Kidney (tissue), 14 donors: Measurements from ENCODE around the gene ARHGEF7. TPM values are rescaled to one million over a fixed set of nuclear protein-coding genes. Genes with fewer than 3 reads are reported as not detected.

Experiments used
- DNase-seq, 5 donors: peaks; one replicate each; pipeline ENCODE4 v3.0.0-alpha.2; 2013 to 2020
- FAIRE-seq: peaks from 2 replicates; lab custom pipeline; 2012; peaks lifted over from hg19 to GRCh38; lab: Jason Lieb, UNC
- H3K27ac ChIP-seq, 2 donors: one replicate each; pipeline ENCODE4 v1.7.0; 2013; ENCODE audit warnings: low read depth in 2 of 2, low read length in 2 of 2, inconsistent platforms in 1 of 2
- H3K27me3 ChIP-seq: one replicate; pipeline ENCODE4 v1.7.1; 2013; ENCODE audit warnings: low read length, inconsistent platforms; ENCODE audit not compliant: control insufficient read depth, insufficient read depth
- H3K36me3 ChIP-seq, 3 donors: one replicate each; pipeline versions ENCODE4 v1.7.0 to v1.7.1; 2013; ENCODE audit warnings: low read length in 3 of 3, control low read depth in 1 of 3, inconsistent platforms in 1 of 3; ENCODE audit not compliant: insufficient read depth in 3 of 3, control insufficient read depth in 2 of 3
- H3K4me1 ChIP-seq, 3 donors: one replicate each; pipeline versions ENCODE4 v1.7.0 to v1.7.1; 2013; ENCODE audit warnings: low read length in 3 of 3, inconsistent platforms in 1 of 3, low read depth in 1 of 3; ENCODE audit not compliant: control insufficient read depth in 2 of 3, insufficient read depth in 2 of 3
- H3K4me3 ChIP-seq, 3 donors: one replicate each; pipeline versions ENCODE4 v1.7.0 to v1.8.1; 2013; ENCODE audit warnings: low read length in 3 of 3, control low read depth in 1 of 3, inconsistent platforms in 1 of 3
- H3K9ac ChIP-seq, 3 donors: one replicate each; pipeline versions ENCODE4 v1.7.0 to v1.7.1; 2013; ENCODE audit warnings: low read length in 3 of 3, control low read depth in 1 of 3, inconsistent platforms in 1 of 3
- H3K9me3 ChIP-seq, 3 donors: one replicate each; pipeline versions ENCODE4 v1.7.0 to v1.7.1; 2013; ENCODE audit warnings: low read length in 3 of 3, control low read depth in 1 of 3, inconsistent platforms in 1 of 3; ENCODE audit not compliant: control insufficient read depth in 2 of 3, insufficient read depth in 1 of 3
- intact Hi-C: fragments of 100-400 bp; cut with DNase I; formaldehyde crosslinking; loops from one replicate; pipeline ENCODE4 v1.11.1; 2022
- polyA plus RNA-seq: library from polyadenylated mRNA; stranded (reverse); fragments of 350-450 nt; fragmentation: Illumina TruSeq; extraction: RNeasy Lipid Tissue Mini Kit (QIAGEN cat#74804); gene quantifications from one replicate; pipeline ENCODE4 v1.2.3, GENCODE V29; 2014; ENCODE audit warnings: low read depth, low replicate concordance; ENCODE audit not compliant: insufficient read depth
- total RNA-seq: library from RNA; stranded (reverse); fragmentation: NEBNext Ultra II Directional; extraction: Animal tissue kit (Norgen Biotek cat#: 25700); gene quantifications from one replicate; pipeline ENCODE4 v1.2.1, GENCODE V29; 2021
- TF ChIP-seq, protein P1 (sequence below): IDR thresholded peaks from 3 replicates; pipeline ENCODE4 v1.5.1; 2012; ENCODE audit warnings: mild to moderate bottlenecking, moderate library complexity, borderline replicate concordance; ENCODE audit not compliant: insufficient read depth; ENCODE audit errors: extremely low read depth
- donor health status: control.
- donor health status: control.
- donor health status: control.
- donor health status: control.
- donor health status: control.
- donor health status: DM: yes; HTN: yes; CAD: no.
- donor health status: Normal renal cell carcinoma (clear cell type).

ARHGEF7 gene
- total and polyA plus RNA-seq, 2 donors from 2014 or later: 17.9 to 56.4 TPM

DNA sequence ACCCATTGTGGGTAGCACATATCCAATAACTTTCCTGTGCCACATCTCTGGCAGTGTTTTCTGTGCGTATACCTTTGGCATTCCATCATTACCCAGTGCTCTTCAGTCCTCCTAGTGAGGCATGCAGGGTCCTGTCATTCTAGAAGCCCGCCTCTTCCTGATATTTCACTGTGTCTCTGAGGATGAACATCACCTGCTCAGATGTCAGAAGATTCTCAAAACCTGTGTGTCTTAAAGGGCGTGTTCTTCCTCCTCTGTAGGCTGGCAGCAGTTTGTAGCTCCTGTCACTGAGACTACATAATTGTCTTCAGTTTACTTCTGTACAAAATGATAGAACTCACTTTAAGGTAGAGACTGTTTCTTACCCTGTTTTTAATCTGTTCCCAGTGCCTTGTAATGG is 148.5 kb downstream of the ARHGEF7 start:
- DNase-seq (no peak), FAIRE-seq (no peak)
- no peak overlapping the region for H3K4me3 ChIP-seq
- peaks cover 0 to 34% (median 20%) of the 10 kb centered on the region in 3 donors for H3K36me3 ChIP-seq
- TF ChIP-seq, protein P1, sequence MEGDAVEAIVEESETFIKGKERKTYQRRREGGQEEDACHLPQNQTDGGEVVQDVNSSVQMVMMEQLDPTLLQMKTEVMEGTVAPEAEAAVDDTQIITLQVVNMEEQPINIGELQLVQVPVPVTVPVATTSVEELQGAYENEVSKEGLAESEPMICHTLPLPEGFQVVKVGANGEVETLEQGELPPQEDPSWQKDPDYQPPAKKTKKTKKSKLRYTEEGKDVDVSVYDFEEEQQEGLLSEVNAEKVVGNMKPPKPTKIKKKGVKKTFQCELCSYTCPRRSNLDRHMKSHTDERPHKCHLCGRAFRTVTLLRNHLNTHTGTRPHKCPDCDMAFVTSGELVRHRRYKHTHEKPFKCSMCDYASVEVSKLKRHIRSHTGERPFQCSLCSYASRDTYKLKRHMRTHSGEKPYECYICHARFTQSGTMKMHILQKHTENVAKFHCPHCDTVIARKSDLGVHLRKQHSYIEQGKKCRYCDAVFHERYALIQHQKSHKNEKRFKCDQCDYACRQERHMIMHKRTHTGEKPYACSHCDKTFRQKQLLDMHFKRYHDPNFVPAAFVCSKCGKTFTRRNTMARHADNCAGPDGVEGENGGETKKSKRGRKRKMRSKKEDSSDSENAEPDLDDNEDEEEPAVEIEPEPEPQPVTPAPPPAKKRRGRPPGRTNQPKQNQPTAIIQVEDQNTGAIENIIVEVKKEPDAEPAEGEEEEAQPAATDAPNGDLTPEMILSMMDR: no peak
- H3K9ac ChIP-seq: no peak overlapping the region
- H3K9me3 ChIP-seq: no peaks in the 10 kb centered on the region
- no peak overlapping the region for H3K27ac ChIP-seq
- intact Hi-C loops: no loop called here
- H3K27me3 ChIP-seq: no peaks in the 10 kb centered on the region
- H3K4me1 ChIP-seq: no peaks in the 10 kb centered on the region

DNA sequence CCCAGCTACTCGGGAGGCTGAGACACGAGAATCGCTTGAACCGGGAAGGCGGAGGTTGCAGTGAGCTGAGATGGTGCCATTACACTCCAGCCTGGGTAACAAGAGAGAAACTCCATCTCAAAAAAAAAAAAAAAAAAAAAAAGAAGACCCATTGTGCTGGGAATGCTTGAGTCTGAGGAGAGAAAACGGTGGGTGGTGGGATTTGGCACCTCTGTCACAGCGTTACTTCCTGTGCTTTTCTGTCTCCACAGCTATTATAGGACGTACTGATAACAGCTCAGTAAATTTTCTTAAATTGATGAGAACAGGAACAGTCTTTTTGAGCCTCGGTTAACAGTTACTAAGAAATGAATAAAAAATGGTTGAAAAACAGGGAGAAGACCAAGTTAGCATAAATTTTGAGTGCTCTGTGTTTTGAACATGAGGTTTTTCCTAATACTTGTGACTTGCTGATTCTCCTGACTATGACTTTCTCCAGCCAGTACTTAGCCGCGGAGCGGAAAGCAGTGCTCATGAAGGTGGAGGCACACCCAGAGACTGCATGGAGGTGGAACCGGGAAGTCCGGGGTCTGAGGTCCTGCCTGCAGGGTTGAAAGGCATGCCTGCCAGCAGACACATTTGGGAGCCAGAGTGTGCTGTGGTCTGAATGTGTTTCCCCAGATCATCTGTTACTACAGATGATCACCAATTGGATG is 150.0 kb downstream of the ARHGEF7 start:
- intact Hi-C loops: no loop called here
- no peaks in the 10 kb centered on the region for H3K9me3 ChIP-seq
- peaks cover 0 to 27% (median 20%) of the 10 kb centered on the region in 3 donors for H3K36me3 ChIP-seq
- no peak overlapping the region for H3K4me3 ChIP-seq
- no peaks in the 10 kb centered on the region for H3K27me3 ChIP-seq
- FAIRE-seq: no peak
- DNase-seq: no peak
- TF ChIP-seq, protein P1: no peak
- no peaks in the 10 kb centered on the region for H3K4me1 ChIP-seq
- H3K27ac ChIP-seq: no peak overlapping the region
- H3K9ac ChIP-seq: no peak overlapping the region

DNA sequence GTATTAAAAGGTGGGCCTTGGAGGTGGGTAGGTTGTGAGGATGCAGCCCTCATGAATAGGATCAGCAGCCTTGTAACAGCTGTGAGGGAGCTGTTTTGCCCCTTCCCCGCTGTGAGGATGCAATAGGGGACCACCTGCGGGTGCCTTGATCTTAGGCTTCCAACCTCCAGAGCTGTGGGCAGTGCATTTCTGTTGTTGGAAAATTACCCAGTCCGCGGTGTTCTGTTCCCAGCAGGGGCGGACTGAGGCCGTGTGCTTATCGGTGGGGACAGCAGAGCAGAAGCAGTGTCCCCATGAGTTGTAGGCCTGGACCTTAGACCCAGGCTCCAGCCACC is 150.6 kb downstream of the ARHGEF7 start:
- Histone ChIP-seq H3K4me3 (no peak overlapping the region), H3K27ac (no peak overlapping the region), H3K27me3 (no peaks in the 10 kb centered on the region), H3K36me3 (peaks cover 0 to 27% (median 20%) of the 10 kb centered on the region in 3 donors), H3K9me3 (no peaks in the 10 kb centered on the region), H3K9ac (no peak overlapping the region), H3K4me1 (no peaks in the 10 kb centered on the region)
- DNase-seq: no peak
- FAIRE-seq: no peak
- intact Hi-C loops: no loop called here
- TF ChIP-seq, protein P1: no peak
